K562 (cell line): Measurements from ENCODE around the gene RNF215. TPM values are rescaled to one million over a fixed set of nuclear protein-coding genes. Genes with fewer than 3 reads are reported as not detected.

Source experiments
- ATAC-seq: fragments of 200-7000 bp; cut with Tn5 transposase; 3 replicates; pipeline ENCODE4 v1.9.1; 2020; ENCODE audit warnings: moderate library complexity
- BruUV-seq: library from RNA; stranded (reverse); fragments of 400-500 nt; replicated peaks from 2 replicates; lab custom pipeline; 2021; lab: Mats Ljungman, UMichigan
- CTCF ChIA-PET: fragments of 300-600 bp; formaldehyde crosslinking; extraction: SDS; loops from one replicate; lab custom pipeline; 2021; ENCODE audit warnings: low intra/inter-chr PET ratio; lab: Yijun Ruan, JAX
- POLR2A ChIA-PET: fragments of 300-600, 350-650 bp; sonication (Branson Sonifier 250); formaldehyde crosslinking; extraction: SDS; loops from one replicate; lab custom pipeline; 2021; ENCODE audit warnings: antibody characterized with exemption, inconsistent platforms; lab: Yijun Ruan, JAX
- DNase-seq, 4 experiments: peaks; one replicate each; pipeline versions ENCODE4 v3.0.0 to v3.0.0-alpha.2; 2011 to 2018; ENCODE audit warnings: low spot score in 3 of 4, mixed read lengths in 3 of 4; ENCODE audit errors: extremely low read depth in 1 of 4
- FAIRE-seq: peaks from 2 replicates; lab custom pipeline; 2011; peaks lifted over from hg19 to GRCh38; lab: Jason Lieb, UNC
- H2AFZ ChIP-seq: 2 replicates; pipeline ENCODE4 v1.6.0; 2011; ENCODE audit warnings: low read depth, low read length, control low read depth, inconsistent platforms
- H3K27ac ChIP-seq: fragments of 200-600 bp; 3 replicates; pipeline ENCODE4 v1.8.0; 2011; ENCODE audit warnings: low read depth, mild to moderate bottlenecking, control low read depth, inconsistent platforms, low read length, moderate library complexity, mixed read lengths; ENCODE audit errors: extremely low read depth
- H3K27me3 ChIP-seq, 2 experiments: fragments of 300-600 bp in 1 of 2; 2 replicates in 1 of 2; 3 replicates in 1 of 2; pipeline versions ENCODE4 v1.6.0 to v1.8.0; 2011; ENCODE audit warnings: inconsistent platforms in 2 of 2, low read length in 2 of 2, mild to moderate bottlenecking in 1 of 2, mixed read lengths in 1 of 2, moderate library complexity in 1 of 2; ENCODE audit not compliant: control insufficient read depth in 2 of 2, insufficient read depth in 2 of 2
- H3K36me3 ChIP-seq: fragments of 300-600 bp; 3 replicates; pipeline ENCODE4 v1.8.0; 2011; ENCODE audit warnings: mild to moderate bottlenecking, low read length, inconsistent platforms; ENCODE audit not compliant: control insufficient read depth, insufficient read depth
- H3K4me1 ChIP-seq, 2 experiments: fragments of 200-600 bp in 1 of 2; replicated peaks in 1 of 2; 2 replicates in 1 of 2; 3 replicates in 1 of 2; pipeline versions ENCODE4 v1.5.1 to v1.8.0; 2011; ENCODE audit warnings: inconsistent platforms in 2 of 2, low read length in 2 of 2, mild to moderate bottlenecking in 1 of 2, mixed read lengths in 1 of 2, moderate library complexity in 1 of 2; ENCODE audit not compliant: control insufficient read depth in 2 of 2, insufficient read depth in 2 of 2
- H3K4me2 ChIP-seq: 2 replicates; pipeline ENCODE4 v1.6.1; 2011; ENCODE audit warnings: low read length, control low read depth, inconsistent platforms, mixed read lengths; ENCODE audit not compliant: insufficient read depth
- H3K4me3 ChIP-seq: fragments of 200-600 bp; sonication (generic), shearing (Covaris generic); 2 replicates; pipeline ENCODE4 v1.5.1; 2016; ENCODE audit warnings: control low read depth, inconsistent platforms
- H3K79me2 ChIP-seq: fragments of 200-600 bp; 3 replicates; pipeline ENCODE4 v1.8.0; 2011; ENCODE audit warnings: low read length, inconsistent platforms; ENCODE audit not compliant: control insufficient read depth, insufficient read depth
- H3K9ac ChIP-seq, 2 experiments: 2 replicates each; pipeline versions ENCODE4 v1.6.0 to v1.6.1; 2011; ENCODE audit warnings: low read depth in 2 of 2, low read length in 2 of 2, control low read depth in 1 of 2, inconsistent platforms in 1 of 2, mild to moderate bottlenecking in 1 of 2, mixed read lengths in 1 of 2; ENCODE audit not compliant: insufficient read depth in 1 of 2
- H3K9me1 ChIP-seq: one replicate; pipeline ENCODE4 v1.6.0; 2011; ENCODE audit warnings: inconsistent platforms, mild to moderate bottlenecking, low read length, moderate library complexity; ENCODE audit not compliant: control insufficient read depth, insufficient read depth
- H3K9me3 ChIP-seq: replicated peaks from 2 replicates; pipeline ENCODE4 v1.5.1; 2011; ENCODE audit warnings: low read depth, low read length, inconsistent platforms; ENCODE audit not compliant: control insufficient read depth, insufficient read depth
- H4K20me1 ChIP-seq: replicated peaks from 2 replicates; pipeline ENCODE4 v1.6.1; 2011; ENCODE audit warnings: low read length, inconsistent platforms, mixed read lengths; ENCODE audit not compliant: control insufficient read depth, insufficient read depth
- BACH1 ChIP-seq: fragments of 200-800 bp; sonication (Bioruptor generic); IDR thresholded peaks from 2 replicates; pipeline ENCODE4 v1.6.1; 2016; ENCODE audit warnings: missing genetic modification characterization, missing compliant biosample characterization
- BDP1 ChIP-seq: IDR thresholded peaks from 3 replicates; pipeline ENCODE4 v1.6.1; 2011; ENCODE audit not compliant: insufficient read length, insufficient read depth
- C11orf30 ChIP-seq: fragments of 450-650 bp; IDR thresholded peaks from 2 replicates; pipeline ENCODE4 v1.6.1; 2016; ENCODE audit warnings: low read depth, mild to moderate bottlenecking
- CBFA2T2 ChIP-seq: fragments of 450-650 bp; conservative IDR thresholded peaks from 2 replicates; pipeline ENCODE4 v1.6.1; 2017; ENCODE audit warnings: mild to moderate bottlenecking
- CHD4 ChIP-seq: fragments of 200-600 bp; sonication (generic); IDR thresholded peaks from 3 replicates; pipeline ENCODE4 v1.6.1; 2012; ENCODE audit warnings: low read depth, mild to moderate bottlenecking, mixed read lengths, low read length, inconsistent platforms; ENCODE audit not compliant: insufficient read depth, insufficient replicate concordance, poor library complexity, severe bottlenecking
- ETS2 ChIP-seq: IDR thresholded peaks from 2 replicates; pipeline ENCODE4 v1.6.1; 2016; ENCODE audit warnings: borderline replicate concordance, missing genetic modification characterization, mild to moderate bottlenecking, moderate library complexity, missing compliant biosample characterization; ENCODE audit not compliant: poor library complexity, severe bottlenecking
- JUND ChIP-seq, 2 experiments: IDR thresholded peaks; 2 replicates in 1 of 2; 3 replicates in 1 of 2; pipeline ENCODE4 v1.6.1; 2011; ENCODE audit warnings: borderline replicate concordance in 2 of 2, low read depth in 2 of 2, low read length in 2 of 2, improper control_type of control experiment in 1 of 2, missing biosample characterization in 1 of 2, missing genetic modification characterization in 1 of 2, missing genetic modification reagents in 1 of 2
- MAFF ChIP-seq: IDR thresholded peaks from 2 replicates; pipeline ENCODE4 v1.6.1; 2012; ENCODE audit warnings: low read length, improper control_type of control experiment
- MAFG ChIP-seq: fragments of 450-650 bp; conservative IDR thresholded peaks from 2 replicates; pipeline ENCODE4 v1.6.1; 2016; ENCODE audit warnings: missing genetic modification characterization, missing compliant biosample characterization
- MAFK ChIP-seq: IDR thresholded peaks from 2 replicates; pipeline ENCODE4 v1.6.1; 2011; ENCODE audit warnings: low read length, improper control_type of control experiment
- NCOA6 ChIP-seq: fragments of 450-650 bp; IDR thresholded peaks from 2 replicates; pipeline ENCODE4 v1.6.1; 2017; ENCODE audit warnings: mild to moderate bottlenecking
- PYGO2 ChIP-seq: fragments of 450-650 bp; IDR thresholded peaks from 2 replicates; pipeline ENCODE4 v1.6.1; 2016; ENCODE audit warnings: mild to moderate bottlenecking, missing genetic modification characterization, moderate library complexity, missing compliant biosample characterization
- RNF2 ChIP-seq: sonication (generic); IDR thresholded peaks from 2 replicates; pipeline ENCODE4 v1.6.1; 2016
- SIRT6 ChIP-seq: IDR thresholded peaks from one replicate; pipeline ENCODE4 v1.6.1; 2012; ENCODE audit warnings: low read depth, mild to moderate bottlenecking, control low read depth, inconsistent platforms, low read length, moderate library complexity
- SPI1 ChIP-seq: IDR thresholded peaks from 2 replicates; pipeline ENCODE4 v1.6.1; 2011; ENCODE audit warnings: low read depth, low read length, control low read depth, borderline replicate concordance
- TAF1 ChIP-seq: IDR thresholded peaks from 2 replicates; pipeline ENCODE4 v1.6.1; 2011; ENCODE audit warnings: mild to moderate bottlenecking, low read length, moderate library complexity; ENCODE audit not compliant: insufficient read depth, control insufficient read depth, severe bottlenecking; ENCODE audit errors: extremely low read depth
- TCF3 ChIP-seq: sonication (generic); formaldehyde crosslinking; IDR thresholded peaks from 2 replicates; pipeline ENCODE4 v1.4.0; 2020; ENCODE audit warnings: mild to moderate bottlenecking, missing genetic modification reagents
- TEAD2 ChIP-seq: fragments of 450-650 bp; IDR thresholded peaks from 2 replicates; pipeline ENCODE4 v1.6.1; 2016; ENCODE audit warnings: missing genetic modification characterization, control low read depth, missing compliant biosample characterization
- TEAD4 ChIP-seq, 2 experiments: sonication (generic) in 1 of 2; formaldehyde crosslinking in 1 of 2; IDR thresholded peaks; 2 replicates each; pipeline versions ENCODE4 v1.6.1 to v1.8.0; 2012 to 2022; ENCODE audit warnings: borderline replicate concordance in 1 of 2, inconsistent platforms in 1 of 2, low read length in 1 of 2, mild to moderate bottlenecking in 1 of 2, missing genetic modification reagents in 1 of 2
- WHSC1 ChIP-seq: IDR thresholded peaks from one replicate; pipeline ENCODE4 v1.6.1; 2012; ENCODE audit warnings: low read length, control low read depth, inconsistent platforms
- ZBED1 ChIP-seq: IDR thresholded peaks from 2 replicates; pipeline ENCODE4 v1.6.1; 2014
- ZNF282 ChIP-seq: sonication (generic); formaldehyde crosslinking; IDR thresholded peaks from 2 replicates; pipeline ENCODE4 v1.8.1; 2023; ENCODE audit warnings: missing genetic modification reagents
- ZNF316 ChIP-seq: fragments of 450-650 bp; IDR thresholded peaks from 2 replicates; pipeline ENCODE4 v1.6.1; 2016
- ZNF347 ChIP-seq: fragments of 450-650 bp; formaldehyde crosslinking; IDR thresholded peaks from 2 replicates; pipeline ENCODE4 v1.4.0; 2020; ENCODE audit warnings: low read depth, mild to moderate bottlenecking, moderate library complexity
- WGBS: fragments of 100-300 bp; shearing (Covaris generic); methylation state at CpG from one replicate; pipeline ENCODE4 v1.1.6; 2016; ENCODE audit warnings: low coverage, mixed read lengths; ENCODE audit not compliant: insufficient coverage; ENCODE audit errors: missing lambda C conversion rate; 5-methylcytosine and 5-hydroxymethylcytosine counted together
- in situ Hi-C: fragments of 300-500 bp; cut with MboI; formaldehyde crosslinking; loops from 4 replicates; pipeline ENCODE4 v1.15.0; 2018; ENCODE audit warnings: inconsistent platforms, mixed read lengths
- intact Hi-C: fragments of 100-400 bp; cut with micrococcal nuclease; formaldehyde crosslinking; loops from 2 replicates; pipeline ENCODE4 v1.14.2; 2022
- polyA plus RNA-seq, 8 experiments: library from polyadenylated mRNA; depleted of rRNA in 4 of 8; stranded (reverse) in 5 of 8; unstranded in 3 of 8; fragments of >200 nt; fragmentation: Nextera tagmentation in 2 of 8; fragmentation: Illumina TruSeq in 1 of 8; extraction: Ambion mirVana in 2 of 8; extraction: Trizol in 1 of 8; gene quantifications; 2 replicates each; pipeline versions ENCODE4 v1.2.1 to v1.2.3, GENCODE V29; 2011 to 2014; ENCODE audit warnings: inconsistent platforms in 1 of 8, missing spikeins in 1 of 8
- total RNA-seq, 7 experiments: library from RNA; depleted of rRNA in 6 of 7; stranded (reverse); fragments of >200 nt in 6 of 7; fragmentation: Illumina TruSeq in 2 of 7; extraction: Trizol in 2 of 7; gene quantifications; 2 replicates each; pipeline versions ENCODE4 v1.2.1 to v1.2.3, GENCODE V29; 2011 to 2021; ENCODE audit warnings: low replicate concordance in 1 of 7
- TF ChIP-seq, protein P1 (sequence below): fragments of 450-650 bp; formaldehyde crosslinking; IDR thresholded peaks from 2 replicates; pipeline ENCODE4 v1.4.0; 2020; ENCODE audit warnings: mild to moderate bottlenecking, mixed read lengths

Gene RNF215
- total and polyA plus RNA-seq, 9 of the 15 experiments (the other 6 are each of a cell fraction or from before 2014, with no cell fraction given) = 0.08 to 9.8 (median 2.7) TPM

DNA sequence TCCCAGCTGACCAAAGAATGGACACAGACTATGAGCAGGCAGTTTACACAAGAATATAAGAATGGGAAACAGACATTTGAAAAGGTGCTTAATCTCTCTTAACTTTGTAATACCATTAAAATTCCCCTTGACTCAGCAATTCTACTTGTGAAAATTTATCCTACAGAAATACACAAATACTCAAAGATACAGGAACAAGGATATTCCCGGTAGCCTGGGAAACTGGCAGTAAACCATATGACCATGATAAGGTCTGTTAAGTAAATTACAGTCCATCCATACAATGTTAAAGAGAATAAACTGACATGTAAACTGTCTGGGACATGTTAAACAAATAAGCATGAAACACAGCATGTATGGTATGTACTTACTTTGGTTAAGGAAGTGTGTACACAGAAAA lies 29.6 kb upstream of the RNF215 start:
- no peaks in the 10 kb centered on the region for H3K27me3 ChIP-seq
- H2AFZ ChIP-seq = no peak overlapping the region
- 71% methylated on average over 1 of the region's 1 CpG for WGBS
- peaks cover 2% of the 10 kb centered on the region for H3K9me1 ChIP-seq
- BruUV-seq = no TSS peak
- H3K4me3 ChIP-seq = no peak overlapping the region
- H3K9me3 ChIP-seq = no peaks in the 10 kb centered on the region
- H4K20me1 ChIP-seq = no peaks in the 10 kb centered on the region
- FAIRE-seq (no peak), DNase-seq (no peak), ATAC-seq (no peak)
- H3K4me2 ChIP-seq = no peak overlapping the region
- intact Hi-C loops (no loop called here), in situ Hi-C loops (no loop called here)
- peaks cover under 1 to 17% of the 10 kb centered on the region in 2 experiments; a peak in 4 of 5 replicates for H3K4me1 ChIP-seq
- no peak overlapping the region for H3K9ac ChIP-seq
- no peak overlapping the region for H3K27ac ChIP-seq
- POLR2A ChIA-PET = no interaction called here
- H3K79me2 ChIP-seq = peaks cover 18% of the 10 kb centered on the region
- peaks cover 32% of the 10 kb centered on the region for H3K36me3 ChIP-seq
- CTCF ChIA-PET = no interaction called here
- TF ChIP-seq TAF1 (no peak), SPI1 (no peak), PYGO2 (tag) (no peak), BDP1 (no peak), BACH1 (tag) (no peak), CHD4 (no peak), TEAD4 (IDR thresholded peaks at IDR 0.05; ENCODE audit: low read length) (no peak), TEAD4 (CRISPR knock-in tag; IDR thresholded peaks at IDR 0.05; ENCODE audit: borderline replicate concordance) (no peak), ZNF282 (CRISPR knock-in tag) (no peak), ZBED1 (no peak), ETS2 (tag) (no peak), C11orf30 (peak; percentile 70), MAFK (peak; percentile 60; the same call in 1 of the 2 replicates), MAFF (peak; percentile 55; the same call in 1 of the 2 replicates), WHSC1 (no peak), ZNF347 (no peak), JUND (IDR thresholded peaks at IDR 0.05; ENCODE audit: borderline replicate concordance, low read depth, low read length) (no peak), JUND (tag; IDR thresholded peaks at IDR 0.05; ENCODE audit: borderline replicate concordance, low read depth, low read length) (no peak), CBFA2T2 (no peak), RNF2 (no peak), TCF3 (CRISPR knock-in tag) (no peak), MAFG (tag) (peak; percentile 53), ZNF316 (peak; percentile 72; the same call in 1 of the 2 replicates), NCOA6 (no peak), SIRT6 (no peak), TEAD2 (tag) (no peak)
- TF ChIP-seq, protein P1, sequence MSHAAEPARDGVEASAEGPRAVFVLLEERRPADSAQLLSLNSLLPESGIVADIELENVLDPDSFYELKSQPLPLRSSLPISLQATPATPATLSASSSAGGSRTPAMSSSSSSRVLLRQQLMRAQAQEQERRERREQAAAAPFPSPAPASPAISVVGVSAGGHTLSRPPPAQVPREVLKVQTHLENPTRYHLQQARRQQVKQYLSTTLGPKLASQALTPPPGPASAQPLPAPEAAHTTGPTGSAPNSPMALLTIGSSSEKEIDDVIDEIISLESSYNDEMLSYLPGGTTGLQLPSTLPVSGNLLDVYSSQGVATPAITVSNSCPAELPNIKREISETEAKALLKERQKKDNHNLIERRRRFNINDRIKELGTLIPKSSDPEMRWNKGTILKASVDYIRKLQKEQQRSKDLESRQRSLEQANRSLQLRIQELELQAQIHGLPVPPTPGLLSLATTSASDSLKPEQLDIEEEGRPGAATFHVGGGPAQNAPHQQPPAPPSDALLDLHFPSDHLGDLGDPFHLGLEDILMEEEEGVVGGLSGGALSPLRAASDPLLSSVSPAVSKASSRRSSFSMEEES (CRISPR knock-in tag) = no peak
